Endodermal cell (in vitro differentiated cells): ENCODE results near the gene DTNB. TPM values are rescaled to one million over a fixed set of nuclear protein-coding genes. Genes with fewer than 3 reads are reported as not detected.
"Not testable (repeated sequence)": the region's sequence is repeated elsewhere in the genome, so short reads cannot be mapped to it uniquely, and the experiment has no call there.

Experiments
- DNase-seq: peaks from one replicate; pipeline ENCODE4 v3.0.0-alpha.2; 2017
- H3K27ac ChIP-seq: 2 replicates; pipeline ENCODE4 v1.5.1; 2013; ENCODE audit warnings: mild to moderate bottlenecking, low read depth, low read length, moderate library complexity
- H3K27me3 ChIP-seq: 2 replicates; pipeline ENCODE4 v1.6.1; 2013; ENCODE audit warnings: mild to moderate bottlenecking, low read length, moderate library complexity; ENCODE audit not compliant: insufficient read depth, control insufficient read depth, poor library complexity, severe bottlenecking
- H3K36me3 ChIP-seq: 2 replicates; pipeline ENCODE4 v1.7.0; 2013; ENCODE audit warnings: mild to moderate bottlenecking, low read length, moderate library complexity; ENCODE audit not compliant: control insufficient read depth, insufficient read depth
- H3K4me1 ChIP-seq: one replicate; pipeline ENCODE4 v1.7.0; 2013; ENCODE audit warnings: low read length; ENCODE audit not compliant: control insufficient read depth, insufficient read depth
- H3K4me3 ChIP-seq: 2 replicates; pipeline ENCODE4 v1.5.1; 2013; ENCODE audit warnings: mild to moderate bottlenecking, low read length, moderate library complexity
- H3K9ac ChIP-seq: 2 replicates; pipeline ENCODE4 v1.6.1; 2013; ENCODE audit warnings: mild to moderate bottlenecking, low read length, moderate library complexity; ENCODE audit not compliant: poor library complexity, severe bottlenecking; ENCODE audit errors: extremely low read depth
- H3K9me3 ChIP-seq: 2 replicates; pipeline ENCODE4 v1.6.1; 2013; ENCODE audit warnings: mild to moderate bottlenecking, low read length, moderate library complexity; ENCODE audit not compliant: control insufficient read depth
- H3K27ac Mint-ChIP-seq: 2 replicates; pipeline ENCODE4 v1.8.0; 2020; ENCODE audit warnings: mixed read lengths
- H3K27me3 Mint-ChIP-seq: 2 replicates; pipeline ENCODE4 v1.8.0; 2021; ENCODE audit warnings: mild to moderate bottlenecking, mixed read lengths; ENCODE audit not compliant: insufficient read depth
- H3K36me3 Mint-ChIP-seq: 2 replicates; pipeline ENCODE4 v1.8.0; 2020; ENCODE audit warnings: low read depth, mixed read lengths
- H3K4me1 Mint-ChIP-seq: 2 replicates; pipeline ENCODE4 v1.8.0; 2020; ENCODE audit warnings: mixed read lengths
- H3K4me3 Mint-ChIP-seq: 2 replicates; pipeline ENCODE4 v1.8.0; 2020; ENCODE audit warnings: mild to moderate bottlenecking, moderate library complexity, mixed read lengths
- H3K9me3 Mint-ChIP-seq: 2 replicates; pipeline ENCODE4 v1.8.0; 2020; ENCODE audit warnings: mild to moderate bottlenecking, mixed read lengths
- WGBS, 2 experiments: methylation state at CpG; one replicate each; pipeline versions ENCODE4 v1.1.5 to v1.1.7; 2013; ENCODE audit warnings: missing lambda C conversion rate in 2 of 2, mixed read lengths in 1 of 2; ENCODE audit not compliant: insufficient coverage in 1 of 2, insufficient read length in 1 of 2; 5-methylcytosine and 5-hydroxymethylcytosine counted together
- total RNA-seq, 2 donors: library from RNA; stranded (reverse); fragmentation: NEBNext Ultra II Directional in 1 of 2; extraction: Animal tissue kit (Norgen Biotek cat#: 25700) in 1 of 2; gene quantifications; 2 replicates in 1 of 2; 3 replicates in 1 of 2; pipeline ENCODE4 v1.2.1, GENCODE V29; 2021
- TF ChIP-seq, protein P1 (sequence below): fragments of 200-600 bp; sonication (generic); conservative IDR thresholded peaks from 2 replicates; pipeline ENCODE4 v1.5.0; 2021; ENCODE audit warnings: antibody characterized with exemption, mild to moderate bottlenecking

DTNB gene
- total RNA-seq, 2 donors from 2014 or later = 38.8 to 48.7 TPM

DNA sequence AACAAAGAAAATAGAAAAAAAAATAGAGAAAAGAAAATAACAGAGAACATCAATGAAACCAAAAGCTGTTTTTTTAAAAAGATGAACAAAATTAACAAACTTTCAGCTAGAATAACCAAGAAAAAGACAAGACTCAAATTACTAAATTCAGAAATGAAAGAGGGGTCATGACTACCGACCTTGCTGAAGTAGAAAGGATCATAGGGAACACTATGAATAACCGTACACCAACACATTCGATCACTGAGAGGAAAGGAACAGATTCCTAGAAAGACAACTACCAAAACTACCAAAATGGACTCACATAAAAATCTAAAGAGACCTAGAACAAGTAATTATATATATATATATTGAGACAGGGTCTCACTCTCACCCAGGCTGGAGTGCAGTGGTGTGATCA, 37.4 kb upstream of the DTNB start:
- TF ChIP-seq, protein P1, sequence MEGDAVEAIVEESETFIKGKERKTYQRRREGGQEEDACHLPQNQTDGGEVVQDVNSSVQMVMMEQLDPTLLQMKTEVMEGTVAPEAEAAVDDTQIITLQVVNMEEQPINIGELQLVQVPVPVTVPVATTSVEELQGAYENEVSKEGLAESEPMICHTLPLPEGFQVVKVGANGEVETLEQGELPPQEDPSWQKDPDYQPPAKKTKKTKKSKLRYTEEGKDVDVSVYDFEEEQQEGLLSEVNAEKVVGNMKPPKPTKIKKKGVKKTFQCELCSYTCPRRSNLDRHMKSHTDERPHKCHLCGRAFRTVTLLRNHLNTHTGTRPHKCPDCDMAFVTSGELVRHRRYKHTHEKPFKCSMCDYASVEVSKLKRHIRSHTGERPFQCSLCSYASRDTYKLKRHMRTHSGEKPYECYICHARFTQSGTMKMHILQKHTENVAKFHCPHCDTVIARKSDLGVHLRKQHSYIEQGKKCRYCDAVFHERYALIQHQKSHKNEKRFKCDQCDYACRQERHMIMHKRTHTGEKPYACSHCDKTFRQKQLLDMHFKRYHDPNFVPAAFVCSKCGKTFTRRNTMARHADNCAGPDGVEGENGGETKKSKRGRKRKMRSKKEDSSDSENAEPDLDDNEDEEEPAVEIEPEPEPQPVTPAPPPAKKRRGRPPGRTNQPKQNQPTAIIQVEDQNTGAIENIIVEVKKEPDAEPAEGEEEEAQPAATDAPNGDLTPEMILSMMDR = no peak
- H3K36me3 ChIP-seq = no peaks in the 10 kb centered on the region
- H3K4me3 ChIP-seq = no peak overlapping the region
- 91 to 100% methylated on average over 1 to 3 of the region's 3 CpGs for WGBS, 2 experiments
- H3K4me1 ChIP-seq = no peaks in the 10 kb centered on the region
- Mint-ChIP-seq H3K27ac (no peak overlapping the region), H3K9me3 (peaks cover 6% of the 10 kb centered on the region), H3K4me1 (no peaks in the 10 kb centered on the region), H3K4me3 (no peak overlapping the region), H3K27me3 (peaks cover 1% of the 10 kb centered on the region), H3K36me3 (no peaks in the 10 kb centered on the region)
- H3K9ac ChIP-seq = no peak overlapping the region
- no peaks in the 10 kb centered on the region for H3K9me3 ChIP-seq
- DNase-seq = no peak
- no peaks in the 10 kb centered on the region for H3K27me3 ChIP-seq
- no peak overlapping the region for H3K27ac ChIP-seq

DNA sequence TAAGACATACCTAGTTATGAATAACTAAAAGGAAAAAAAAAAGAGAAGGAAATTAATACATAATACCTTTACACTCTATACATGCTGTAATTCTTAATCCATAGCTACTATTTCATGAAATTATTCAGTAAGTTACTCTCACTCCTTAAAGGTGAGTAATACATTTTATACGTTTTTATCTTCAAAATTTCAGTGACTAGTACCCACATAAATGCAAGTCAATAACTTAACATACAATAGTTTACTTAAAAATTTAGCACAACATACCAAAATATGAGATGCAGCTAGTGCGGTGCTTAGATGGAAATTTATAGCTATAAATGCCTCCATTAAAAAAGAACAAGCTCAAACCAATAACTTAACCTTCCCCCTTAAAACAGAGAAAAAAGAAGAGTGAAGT, 36.0 kb upstream of the DTNB start:
- 88% methylated on average over 1 to 2 of the region's 2 CpGs for WGBS, 2 experiments
- Mint-ChIP-seq H3K4me3 (no peak overlapping the region), H3K4me1 (no peaks in the 10 kb centered on the region), H3K27ac (no peak overlapping the region), H3K36me3 (no peaks in the 10 kb centered on the region), H3K9me3 (peaks cover 13% of the 10 kb centered on the region), H3K27me3 (peaks cover 1% of the 10 kb centered on the region)
- TF ChIP-seq, protein P1 = no peak
- H3K36me3 ChIP-seq = no peaks in the 10 kb centered on the region
- no peaks in the 10 kb centered on the region for H3K9me3 ChIP-seq
- no peaks in the 10 kb centered on the region for H3K4me1 ChIP-seq
- no peak for DNase-seq
- H3K9ac ChIP-seq = no peak overlapping the region
- no peak overlapping the region for H3K27ac ChIP-seq
- no peaks in the 10 kb centered on the region for H3K27me3 ChIP-seq
- H3K4me3 ChIP-seq = no peak overlapping the region

DNA sequence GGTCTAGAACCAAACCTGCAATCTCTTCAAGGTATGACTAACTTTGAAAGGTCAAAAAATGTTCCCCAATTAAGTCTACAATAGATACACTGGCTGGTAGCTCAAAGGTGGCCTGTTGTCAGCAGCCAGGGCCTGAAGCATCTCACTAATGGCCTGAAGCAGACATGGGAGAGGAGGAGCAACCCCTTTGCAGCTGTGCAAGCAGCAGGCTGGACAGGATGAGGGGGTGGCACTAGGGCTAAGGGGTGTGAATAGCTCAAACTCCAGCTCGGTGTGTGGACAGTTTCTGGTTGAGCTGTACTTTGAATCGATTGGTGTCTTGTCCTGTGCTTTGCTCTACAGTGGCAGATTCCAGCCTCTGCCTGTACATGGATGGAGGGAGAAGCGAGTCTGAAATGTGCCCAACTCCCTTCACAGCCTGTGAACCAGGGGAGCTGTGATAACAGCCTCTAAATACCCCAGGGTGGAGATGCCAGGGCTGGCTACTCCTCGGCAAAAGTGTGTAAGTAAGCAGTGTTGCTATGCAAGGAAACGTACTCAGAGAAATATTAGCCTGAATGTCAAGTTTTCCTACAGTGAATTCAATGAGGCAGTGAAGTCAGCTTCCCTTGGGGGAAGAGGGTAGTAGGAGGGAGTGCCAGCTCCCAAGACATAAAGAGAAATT, 34.7 kb upstream of the DTNB start:
- Histone ChIP-seq H3K36me3 (no peaks in the 10 kb centered on the region), H3K4me3 (no peak overlapping the region), H3K9me3 (no peaks in the 10 kb centered on the region), H3K4me1 (no peaks in the 10 kb centered on the region), H3K27me3 (no peaks in the 10 kb centered on the region), H3K27ac (no peak overlapping the region), H3K9ac (no peak overlapping the region)
- no peaks in the 10 kb centered on the region for H3K4me1 Mint-ChIP-seq
- peaks cover 1% of the 10 kb centered on the region for H3K27me3 Mint-ChIP-seq
- no peaks in the 10 kb centered on the region for H3K36me3 Mint-ChIP-seq
- H3K4me3 Mint-ChIP-seq = no peak overlapping the region
- WGBS, 2 experiments = 89 to 91% methylated on average over 4 to 5 of the region's 5 CpGs
- no peak overlapping the region for H3K27ac Mint-ChIP-seq
- DNase-seq = no peak
- TF ChIP-seq, protein P1 = no peak
- peaks cover 16% of the 10 kb centered on the region for H3K9me3 Mint-ChIP-seq

DNA sequence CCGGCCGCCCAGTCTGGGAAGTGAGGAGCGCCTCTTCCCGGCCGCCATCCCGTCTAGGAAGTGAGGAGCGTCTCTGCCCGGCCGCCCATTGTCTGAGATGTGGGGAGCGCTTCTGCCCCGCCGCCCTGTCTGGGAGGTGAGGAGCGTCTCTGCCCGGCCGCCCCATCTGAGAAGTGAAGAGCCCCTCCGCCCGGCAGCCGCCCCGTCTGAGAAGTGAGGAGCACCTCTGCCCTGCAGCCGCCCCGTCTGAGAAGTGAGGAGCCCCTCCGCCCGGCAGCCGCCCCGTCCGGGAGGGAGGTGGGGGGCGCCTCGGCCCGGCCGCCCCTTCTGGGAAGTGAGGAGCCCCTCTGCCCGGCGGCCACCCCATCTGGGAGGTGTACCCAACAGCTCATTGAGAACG, 32.2 kb upstream of the DTNB start:
- H3K36me3 ChIP-seq, DNase-seq, H3K36me3 Mint-ChIP-seq, H3K4me1 Mint-ChIP-seq, H3K9me3 ChIP-seq, H3K4me3 Mint-ChIP-seq, H3K27ac Mint-ChIP-seq, H3K9ac ChIP-seq, H3K4me1 ChIP-seq, H3K27ac ChIP-seq, H3K27me3 ChIP-seq, H3K4me3 ChIP-seq, H3K27me3 Mint-ChIP-seq: not testable (repeated sequence)
- H3K9me3 Mint-ChIP-seq = peaks cover 16% of the 10 kb centered on the region
- WGBS, 2 experiments = 90 to 94% methylated on average over 14 to 30 of the region's 33 CpGs
